ENCODE measurements around the gene FAM83B. TPM values are rescaled to one million over a fixed set of nuclear protein-coding genes. Genes with fewer than 3 reads are reported as not detected.
"Not testable (repeated sequence)": the region's sequence is repeated elsewhere in the genome, so short reads cannot be mapped to it uniquely, and the experiment has no call there.

FAM83B gene
- polyA plus RNA-seq, 1 donor, result 0.06 TPM

- no peak for DNase-seq
Measured at GRCh38 chr6:54898767-54899166, 52.2 kb downstream of the FAM83B start.

DNA sequence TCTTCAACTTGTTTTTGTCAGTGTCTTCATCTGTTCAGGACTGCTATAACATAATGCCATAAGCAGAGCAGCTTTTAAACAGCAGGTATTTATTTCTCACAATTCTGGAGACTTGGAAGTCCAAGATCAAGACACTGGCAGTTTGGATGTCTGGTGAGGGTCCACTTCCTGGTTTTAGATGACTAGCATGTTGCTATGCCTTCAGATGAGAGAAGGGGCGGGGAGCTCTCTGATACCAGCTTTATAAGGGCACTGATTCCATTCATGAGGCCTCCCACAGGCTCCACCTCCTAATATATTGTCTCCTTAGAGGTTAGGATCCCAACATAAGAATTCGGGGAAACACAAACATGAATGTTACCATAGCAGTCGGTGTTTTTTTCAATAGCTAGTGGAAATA lies 52.9 kb downstream of the FAM83B start:
- DNase-seq, result no peak

DNA sequence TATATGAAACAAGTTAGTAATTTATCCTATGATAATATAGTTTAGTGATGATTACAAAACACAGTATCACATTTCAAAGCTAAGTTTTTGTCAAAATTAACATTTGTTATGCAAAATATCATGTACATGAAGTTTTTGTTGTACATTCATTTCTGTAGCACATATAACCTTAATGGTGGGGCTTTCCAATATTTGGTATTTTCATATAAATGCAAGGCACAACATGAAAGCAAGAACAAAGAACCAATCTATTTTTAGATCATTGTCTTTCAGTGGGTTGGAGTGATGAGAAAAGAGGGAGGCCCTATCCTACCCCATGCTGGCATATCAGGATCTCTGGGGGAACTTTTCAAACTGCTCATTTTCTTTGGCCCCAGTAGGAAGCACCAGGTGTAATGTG lies 53.4 kb downstream of the FAM83B start:
- no peak for DNase-seq

DNA sequence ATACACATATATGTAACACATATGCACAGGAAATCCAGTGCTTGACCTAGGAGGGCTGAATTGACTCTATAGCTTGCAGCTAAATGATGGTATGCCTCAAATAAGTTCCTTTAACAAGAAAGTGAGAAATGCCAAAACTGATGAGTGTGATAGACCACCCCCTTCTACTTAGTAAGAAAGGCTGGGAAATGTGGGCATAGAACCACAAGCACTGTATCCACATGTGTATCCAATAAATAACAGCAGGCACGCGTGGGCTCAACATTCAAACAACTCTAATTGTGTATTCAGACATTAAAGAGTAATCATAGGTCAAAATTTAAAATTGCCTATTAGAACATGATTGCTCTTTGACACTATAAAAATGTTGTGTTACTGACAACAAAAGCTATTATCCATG lies 54.1 kb downstream of the FAM83B start:
- no peak for DNase-seq

- DNase-seq, result no peak
Measured at GRCh38 chr6:54903884-54904283, 57.3 kb downstream of the FAM83B start.

DNA sequence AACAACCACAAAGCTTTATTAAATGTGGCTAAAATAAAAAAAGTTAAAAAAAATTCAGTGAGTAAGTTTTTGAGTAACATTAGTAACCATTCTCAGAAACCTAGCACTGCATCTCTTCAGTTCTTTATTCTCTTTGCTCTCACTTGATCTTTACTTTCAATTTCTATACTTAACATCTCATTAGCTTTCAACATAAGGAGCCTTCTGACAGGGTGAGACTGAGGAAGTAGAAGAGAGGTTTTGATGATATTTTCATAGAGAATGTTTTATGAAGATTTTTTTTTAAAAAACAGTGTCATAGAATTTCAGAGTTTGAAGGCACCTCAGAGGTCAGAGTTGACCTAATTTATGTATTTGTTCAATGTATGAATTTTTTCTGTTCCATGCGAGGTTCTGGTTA lies 60.8 kb downstream of the FAM83B start:
- no peak for DNase-seq

DNA sequence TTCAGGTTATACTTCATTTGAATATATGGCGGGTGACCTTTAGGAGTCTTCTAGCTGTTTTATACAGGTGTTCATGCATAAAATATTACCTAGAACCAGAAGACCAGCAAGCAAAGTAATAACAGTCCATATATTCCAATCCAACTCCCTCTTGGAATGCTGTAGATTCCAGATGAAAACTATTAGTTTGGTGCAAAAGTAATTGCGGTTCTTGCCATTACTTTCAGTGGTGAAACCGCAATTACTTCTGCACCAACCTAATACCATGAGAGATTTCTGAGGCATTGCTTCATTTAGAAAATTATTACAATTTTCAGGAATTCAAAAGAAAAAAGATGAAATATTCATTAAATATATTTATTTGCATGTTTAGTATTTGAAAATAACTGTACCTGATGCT lies 62.6 kb downstream of the FAM83B start:
- DNase-seq, result no peak

DNA sequence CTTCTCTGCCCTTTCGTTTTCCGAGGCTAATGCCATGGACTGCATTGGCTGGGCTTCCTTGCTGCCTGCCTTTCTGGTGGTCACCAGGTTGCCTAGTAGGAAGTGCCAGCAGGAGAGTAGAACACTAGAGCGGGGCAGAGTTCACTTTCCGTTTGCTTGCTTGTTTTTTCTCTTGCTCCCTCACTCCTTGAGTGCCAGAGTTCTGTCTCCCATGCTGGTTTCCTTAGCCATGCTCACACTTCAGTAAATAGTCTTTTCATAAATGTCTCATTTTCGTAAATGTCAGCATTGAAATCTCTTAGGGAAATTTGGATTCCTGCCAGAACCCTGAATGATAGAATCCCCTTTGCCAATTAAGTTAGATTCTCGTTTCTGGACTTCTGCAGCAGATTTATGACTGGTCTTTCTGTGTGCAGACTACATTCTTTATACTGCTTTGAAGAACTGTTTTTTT lies 63.9 kb downstream of the FAM83B start:
- no peak for DNase-seq

DNA sequence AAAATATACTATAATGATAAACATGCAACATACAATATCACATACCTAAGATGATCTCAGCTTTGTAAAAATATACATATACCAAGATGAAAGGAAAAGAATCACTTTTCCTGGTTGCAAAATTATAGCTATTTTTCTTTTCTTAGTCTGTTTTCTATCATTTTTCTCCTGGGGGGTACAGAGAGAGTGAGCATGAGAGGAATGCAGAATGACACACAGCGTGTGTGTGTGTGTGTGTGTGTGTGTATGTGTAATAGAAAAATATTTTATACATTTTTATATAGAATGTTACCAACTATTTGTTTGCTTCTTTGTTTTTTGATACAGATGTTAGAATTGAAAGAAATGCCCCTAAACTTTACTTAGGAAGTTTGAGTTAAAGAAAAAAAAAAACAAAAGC lies 64.3 kb downstream of the FAM83B start:
- no peak for DNase-seq

- DNase-seq, result no peak
Measured at GRCh38 chr6:54913211-54913610, 66.6 kb downstream of the FAM83B start.

- no peak for DNase-seq
Measured at GRCh38 chr6:54916858-54917257, 70.3 kb downstream of the FAM83B start.

DNA sequence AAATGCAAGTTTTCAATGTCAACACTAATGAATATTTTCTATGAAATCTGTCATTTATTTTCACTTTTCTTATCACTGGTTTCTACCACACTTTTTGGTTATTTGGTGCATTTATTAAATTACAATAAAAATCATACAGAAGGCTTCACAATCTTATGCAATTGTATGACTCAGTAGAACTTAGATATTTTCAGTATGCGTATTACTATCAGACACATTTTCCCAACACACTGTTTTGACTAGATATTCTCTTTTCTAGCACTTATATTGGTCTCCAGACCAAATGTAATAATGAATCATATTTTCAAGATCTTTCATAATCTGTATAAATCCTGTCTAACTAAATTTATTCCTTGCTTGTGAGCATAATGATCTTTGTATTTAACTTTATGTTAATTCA lies 74.1 kb downstream of the FAM83B start:
- no peak for DNase-seq

DNA sequence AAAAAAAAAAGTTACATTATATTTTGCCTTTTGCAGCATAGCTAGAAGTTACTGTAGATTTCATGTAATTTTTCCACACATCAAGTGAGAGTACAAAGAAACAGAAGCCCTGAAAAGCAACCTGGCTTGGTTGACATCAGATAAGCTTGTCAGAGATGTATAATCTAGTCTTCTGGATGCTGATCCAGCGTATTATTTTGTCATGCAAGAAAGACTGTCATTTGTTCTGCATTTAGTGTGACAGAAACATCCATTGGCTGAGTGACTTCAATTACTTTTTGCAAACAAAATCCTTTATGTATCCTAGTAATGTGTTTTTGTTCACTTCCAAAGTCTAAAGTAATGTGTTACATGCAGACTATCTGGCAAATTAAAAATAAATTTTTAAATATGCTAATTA lies 75.3 kb downstream of the FAM83B start:
- DNase-seq, result no peak

GRCh38 chr6:54929245-54929909 lies 82.8 kb downstream of the FAM83B start:
- DNase-seq, result no peak

DNA sequence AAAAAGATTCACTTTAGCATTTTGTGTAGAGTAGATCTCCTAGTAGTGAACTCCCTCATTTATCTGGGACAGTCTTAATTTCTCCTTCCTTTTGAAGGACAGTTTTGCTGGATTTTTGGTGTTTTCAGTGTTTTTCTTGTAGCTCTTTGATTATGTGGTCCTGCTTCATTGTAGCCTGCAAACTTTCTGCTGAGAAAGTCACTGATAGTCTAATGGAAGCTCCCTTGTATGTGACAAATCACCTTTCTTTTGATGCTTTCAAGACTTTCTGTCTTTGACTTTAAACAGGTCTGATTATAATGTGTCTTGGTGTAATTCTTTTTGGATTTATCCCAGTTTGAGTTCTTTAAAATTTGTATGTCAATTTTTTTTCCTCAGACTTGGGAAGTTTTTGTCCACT lies 86.1 kb downstream of the FAM83B start:
- DNase-seq, result no peak

- no peak for DNase-seq
Measured at GRCh38 chr6:54935739-54936138, 89.2 kb downstream of the FAM83B start.

- DNase-seq, result no peak
Measured at GRCh38 chr6:54937371-54937770, 90.8 kb downstream of the FAM83B start.

DNA sequence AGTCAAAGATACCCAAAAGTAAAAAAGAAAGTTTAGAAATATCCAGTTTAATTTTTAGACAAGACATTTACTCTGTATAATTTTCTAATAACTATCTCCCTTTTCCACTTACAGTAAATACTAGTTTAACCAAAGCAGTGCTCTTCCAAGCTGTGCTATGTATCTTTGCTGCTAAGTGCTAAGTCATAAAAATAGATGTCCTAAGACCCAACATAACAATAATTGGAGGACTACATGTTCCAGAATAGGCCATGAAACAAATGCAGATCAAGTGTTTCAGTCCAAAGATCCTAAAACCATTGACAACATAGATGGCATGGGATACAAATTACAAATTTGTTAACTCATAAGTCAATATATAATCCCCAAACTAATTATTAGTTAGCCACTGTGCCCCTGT lies 111.1 kb downstream of the FAM83B start:
- no peak for DNase-seq

DNA sequence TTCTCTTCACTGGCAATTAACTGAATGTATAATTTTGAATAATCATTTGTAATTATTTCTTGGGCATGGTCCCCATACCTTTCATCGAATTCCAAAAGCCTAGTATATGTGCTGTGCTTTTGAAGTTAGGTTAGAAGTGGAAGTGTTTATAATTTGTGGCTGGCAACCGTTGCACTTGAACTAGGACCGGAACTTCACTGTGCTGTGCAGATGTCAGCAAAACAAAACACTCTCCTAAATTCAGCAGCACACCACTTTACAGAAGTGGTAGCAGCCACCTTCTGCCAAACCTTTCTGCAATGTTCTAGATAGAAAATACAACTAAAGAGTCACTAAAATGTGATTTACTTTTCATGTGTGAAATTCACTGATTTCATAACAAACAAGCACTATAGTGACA lies 111.9 kb downstream of the FAM83B start:
- no peak for DNase-seq

DNA sequence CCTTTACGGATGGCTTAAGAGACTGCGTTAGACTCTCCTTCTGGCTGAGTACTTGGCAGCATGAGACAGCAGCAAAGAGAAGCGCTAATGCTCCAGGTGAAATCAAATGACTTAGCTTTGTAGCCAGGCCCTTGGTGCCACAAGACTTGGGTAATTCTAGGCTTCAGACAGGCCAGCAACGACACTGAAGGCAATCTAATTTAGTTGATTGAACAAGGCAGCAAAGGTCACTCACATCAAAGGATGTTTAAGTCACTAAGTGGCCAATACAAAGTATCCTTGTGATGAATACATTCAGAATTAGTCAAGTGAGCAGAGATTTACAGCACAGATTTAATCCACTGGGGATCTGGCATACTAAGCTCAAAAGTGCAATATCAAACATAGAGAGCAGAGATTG lies 113.2 kb downstream of the FAM83B start:
- no peak for DNase-seq

- DNase-seq, result not testable (repeated sequence)
Measured at GRCh38 chr6:54961372-54961771, 114.8 kb downstream of the FAM83B start.

- DNase-seq, result no peak
Measured at GRCh38 chr6:54970337-54970736, 123.8 kb downstream of the FAM83B start.

- DNase-seq, result no peak
Measured at GRCh38 chr6:54971825-54972224, 125.3 kb downstream of the FAM83B start.

DNA sequence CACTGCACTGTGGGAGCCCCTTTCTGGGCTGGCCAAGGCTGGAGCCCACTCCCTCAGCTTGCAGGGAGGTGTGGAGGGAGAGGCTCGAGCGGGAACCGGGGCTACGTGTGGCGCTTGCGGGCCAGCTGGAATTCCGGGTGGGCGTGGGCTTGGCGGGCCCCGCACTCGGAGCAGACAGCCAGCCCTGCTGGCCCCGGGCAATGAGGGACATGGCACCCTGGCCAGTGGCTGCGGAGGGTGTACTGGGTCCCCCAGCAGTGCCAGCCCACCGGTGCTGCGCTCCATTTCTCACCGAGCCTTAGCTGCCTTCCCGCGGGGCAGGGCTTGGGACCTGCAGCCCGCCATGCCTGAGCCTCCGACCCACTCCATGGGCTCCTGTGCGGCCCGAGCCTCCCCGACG lies 132.6 kb downstream of the FAM83B start:
- DNase-seq, result not testable (repeated sequence)
